AG04450 (cell line): ENCODE measurements around the gene C2CD2L. TPM values are rescaled to one million over a fixed set of nuclear protein-coding genes. Genes with fewer than 3 reads are reported as not detected.
A peak's percentile ranks its signal among the peaks of the same experiment; 100 is the strongest.
"Not testable (repeated sequence)": the region's sequence is repeated elsewhere in the genome, so short reads cannot be mapped to it uniquely, and the experiment has no call there.

Source experiments
- CTCF ChIA-PET: fragments of 300-600, 350-600 bp; formaldehyde crosslinking; extraction: SDS; loops from one replicate; lab custom pipeline; 2022; ENCODE audit warnings: antibody characterized with exemption, inconsistent platforms; lab: Charles Lee
- POLR2A ChIA-PET: fragments of 350-600 bp; formaldehyde crosslinking; extraction: SDS; loops from one replicate; lab custom pipeline; 2021; ENCODE audit warnings: antibody characterized with exemption, inconsistent platforms; lab: Yijun Ruan, JAX
- DNase-seq: peaks from one replicate; pipeline ENCODE4 v3.0.0-alpha.2; 2011; ENCODE audit warnings: low read depth, low spot score
- H3K27ac ChIP-seq: one replicate; pipeline ENCODE4 v1.5.1; 2012; ENCODE audit warnings: low read depth, low read length, control low read depth
- H3K27me3 ChIP-seq: one replicate; pipeline ENCODE4 v1.6.0; 2012; ENCODE audit warnings: low read length; ENCODE audit not compliant: control insufficient read depth, insufficient read depth
- H3K4me3 ChIP-seq: 2 replicates; pipeline ENCODE4 v1.5.1; 2011; ENCODE audit warnings: mild to moderate bottlenecking, low read depth, low read length, control low read depth
- H3K9me3 ChIP-seq: 2 replicates; pipeline ENCODE4 v1.5.1; 2012; ENCODE audit warnings: low read length; ENCODE audit not compliant: control insufficient read depth, insufficient read depth
- CTCF ChIP-seq: IDR thresholded peaks from 2 replicates; pipeline ENCODE4 v1.5.1; 2011; ENCODE audit warnings: low read depth, low read length, control low read depth, inconsistent platforms
- polyA plus RNA-seq: library from polyadenylated mRNA; depleted of rRNA; stranded (reverse); fragments of >200 nt; gene quantifications from 2 replicates; pipeline ENCODE4 v1.2.3, GENCODE V29; 2011

C2CD2L gene
- polyA plus RNA-seq, 1 experiment, result 2.8 TPM

DNA sequence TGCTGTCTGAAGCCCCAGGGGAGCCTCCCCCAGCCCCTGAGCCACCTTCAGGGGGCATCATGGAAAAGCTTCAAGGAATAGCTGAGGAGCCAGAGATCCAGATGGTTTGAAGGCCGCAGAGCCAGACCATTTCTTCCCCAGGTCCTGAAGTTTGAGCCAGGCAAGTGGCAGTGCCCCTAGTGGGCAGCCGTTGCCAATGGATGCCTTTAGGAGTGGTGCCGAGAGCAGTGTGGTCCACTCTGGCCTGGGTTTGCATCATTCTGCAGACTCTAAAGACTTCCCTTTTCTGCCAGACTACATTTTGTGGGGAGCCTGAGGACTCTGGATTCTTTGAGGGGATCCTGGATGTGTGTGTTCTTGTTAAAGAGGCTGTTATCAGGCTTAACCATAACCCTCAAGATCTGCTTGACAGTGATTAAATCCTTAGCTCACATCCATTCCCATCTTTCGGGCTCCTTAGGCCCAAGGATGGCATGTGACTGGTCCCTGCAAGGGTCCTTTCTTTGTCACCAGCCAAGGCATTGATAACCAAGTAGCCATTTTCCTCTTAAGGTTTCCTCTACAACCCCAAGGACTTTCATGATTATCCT is 27.3 kb downstream of the C2CD2L start:
- peak; percentile 54 for TF ChIP-seq CTCF
- no peak for DNase-seq
- Histone ChIP-seq H3K27ac (no peak overlapping the region), H3K27me3 (peaks cover 3% of the 10 kb centered on the region), H3K4me3 (no peak overlapping the region), H3K9me3 (no peaks in the 10 kb centered on the region)
- CTCF ChIA-PET, result interaction anchor here (0.5 to 1.5 kb wide), 4 partner anchors 8 to 62 kb away, joined by 3 to 5 read pairs (median 4); no protein-coding TSS in a partner anchor
- POLR2A ChIA-PET, result no interaction called here

DNA sequence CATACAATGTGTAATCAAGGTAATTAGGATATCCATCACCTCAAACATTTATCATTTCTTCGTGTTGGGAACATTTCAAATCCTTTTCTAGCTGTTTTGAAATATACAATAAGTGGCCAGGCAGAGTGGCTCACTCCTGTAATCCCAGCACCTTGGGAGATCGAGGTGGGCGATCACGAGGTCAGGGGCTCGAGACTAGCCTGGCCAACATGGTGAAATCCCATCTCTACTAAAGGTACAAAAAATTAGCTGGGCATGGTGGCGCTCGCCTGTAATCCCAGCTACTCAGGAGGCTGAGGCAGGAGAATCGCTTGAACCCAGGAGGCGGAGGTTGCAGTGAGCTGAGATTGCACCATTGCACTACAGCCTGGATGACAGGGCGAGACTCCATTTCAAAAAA is 32.1 kb downstream of the C2CD2L start:
- H3K9me3 ChIP-seq, result not testable (repeated sequence)
- POLR2A ChIA-PET, result interaction anchor here (0.6 kb wide), 1 partner anchor 15 kb away, joined by 7 read pairs; no protein-coding TSS in a partner anchor

GRCh38 chr11:119144825-119145486 is 37.8 kb downstream of the C2CD2L start:
- ChIA-PET CTCF (interaction anchor here (0.5 to 2.7 kb wide), 31 partner anchors 10 to 782 kb away, joined by 3 to 24 read pairs (median 5); partner anchors contain the start of genes CBL and DPAGT1), POLR2A (interaction anchor here (1.4 kb wide), 1 partner anchor 24 kb away, joined by 3 read pairs; the partner anchor contains the start of gene HINFP)
- TF ChIP-seq CTCF, result peak; percentile 72

More for the DNA sequence above, 32.1 kb downstream of the C2CD2L start:
- H3K27ac ChIP-seq, H3K4me3 ChIP-seq, H3K27me3 ChIP-seq, DNase-seq: not testable (repeated sequence)
- CTCF ChIA-PET, result interaction anchor here (0.7 to 1.0 kb wide), 3 partner anchors 13 to 40 kb away, joined by 3 read pairs; no protein-coding TSS in a partner anchor

DNA sequence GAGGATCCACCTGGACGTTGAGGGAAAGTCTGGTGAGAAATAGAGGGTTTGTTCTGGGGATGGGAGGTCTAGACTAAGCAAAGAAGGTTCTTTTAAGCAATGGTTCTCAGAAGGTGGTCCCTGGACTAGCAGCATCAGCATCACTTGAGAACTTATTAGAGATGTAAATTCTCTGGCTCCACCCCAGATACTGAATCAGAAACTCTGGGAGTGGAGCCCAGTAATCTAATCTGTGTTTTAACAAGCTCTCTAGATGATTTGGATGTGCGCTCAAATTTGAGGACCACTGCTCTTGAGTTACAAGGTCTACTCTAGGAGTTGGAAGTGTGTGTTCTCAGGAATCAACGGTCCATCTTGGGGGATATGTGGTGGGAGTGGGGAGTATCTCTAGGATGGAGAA is 38.4 kb downstream of the C2CD2L start:
- DNase-seq, result no peak
- ChIA-PET POLR2A (interaction anchor here (1.4 kb wide), 1 partner anchor 24 kb away, joined by 3 read pairs; the partner anchor contains the start of gene HINFP), CTCF (interaction anchor here (0.5 to 2.7 kb wide), 25 partner anchors 9 to 193 kb away, joined by 3 to 24 read pairs (median 6); partner anchors contain the start of genes CBL and DPAGT1)
- peaks cover 32% of the 10 kb centered on the region for H3K27me3 ChIP-seq
- no peak overlapping the region for H3K27ac ChIP-seq
- TF ChIP-seq CTCF, result no peak
- no peak overlapping the region for H3K4me3 ChIP-seq
- H3K9me3 ChIP-seq, result no peaks in the 10 kb centered on the region; the same call in 1 of the 2 replicates

More at GRCh38 chr11:119144825-119145486, 37.8 kb downstream of the C2CD2L start:
- peak; percentile 32 for DNase-seq
- H3K27me3 ChIP-seq, result peaks cover 26% of the 10 kb centered on the region
- no peaks in the 10 kb centered on the region; the same call in 1 of the 2 replicates for H3K9me3 ChIP-seq
- H3K4me3 ChIP-seq, result no peak overlapping the region
- no peak overlapping the region for H3K27ac ChIP-seq

- H3K4me3 ChIP-seq, result no peak overlapping the region
- ChIA-PET POLR2A (interaction anchor here (0.6 kb wide), 1 partner anchor 127 kb away, joined by 5 read pairs; no protein-coding TSS in a partner anchor), CTCF (interaction anchor here (1.2 kb wide), 1 partner anchor 49 kb away, joined by 4 read pairs; no protein-coding TSS in a partner anchor)
- no peaks in the 10 kb centered on the region; the same call in 1 of the 2 replicates for H3K9me3 ChIP-seq
- no peak overlapping the region for H3K27ac ChIP-seq
- TF ChIP-seq CTCF, result no peak
- no peak for DNase-seq
- H3K27me3 ChIP-seq, result peaks cover 39% of the 10 kb centered on the region
Observed at GRCh38 chr11:119147604-119148333, 40.6 kb downstream of the C2CD2L start.
